Neutrophil (primary cell): Measurements from ENCODE around the gene NELFA.

Experiments
- H3K27ac ChIP-seq: fragments of 200-600 bp; sonication (generic); 2 replicates; pipeline ENCODE4 v1.5.1; 2016; ENCODE audit warnings: mild to moderate bottlenecking, moderate library complexity
- H3K27me3 ChIP-seq: fragments of 200-600 bp; sonication (generic); 2 replicates; pipeline ENCODE4 v1.6.0; 2016; ENCODE audit warnings: mild to moderate bottlenecking
- H3K36me3 ChIP-seq: fragments of 200-600 bp; sonication (generic); 2 replicates; pipeline ENCODE4 v1.5.1; 2017
- H3K4me1 ChIP-seq, 2 experiments: fragments of 200-600 bp in 1 of 2; sonication (generic) in 1 of 2; 1 replicate in 1 of 2; 2 replicates in 1 of 2; pipeline versions ENCODE4 v1.5.1 to v1.6.1; 2013 to 2016; ENCODE audit warnings: low read depth in 1 of 2, low read length in 1 of 2, mild to moderate bottlenecking in 1 of 2, moderate library complexity in 1 of 2; ENCODE audit not compliant: control insufficient read depth in 1 of 2, insufficient read depth in 1 of 2
- H3K4me3 ChIP-seq, 2 experiments: fragments of 200-600 bp in 1 of 2; sonication (generic) in 1 of 2; 1 replicate in 1 of 2; 2 replicates in 1 of 2; pipeline ENCODE4 v1.5.1; 2013 to 2016; ENCODE audit warnings: low read depth in 1 of 2, low read length in 1 of 2, mild to moderate bottlenecking in 1 of 2, moderate library complexity in 1 of 2
- H3K9me3 ChIP-seq: fragments of 200-600 bp; sonication (generic); 2 replicates; pipeline ENCODE4 v1.5.1; 2016
- CTCF ChIP-seq: fragments of 200-600 bp; sonication (generic); IDR thresholded peaks from 2 replicates; pipeline ENCODE4 v1.5.1; 2016; ENCODE audit warnings: antibody characterized with exemption

Gene NELFA

GRCh38 chr4:1968686-1969295 lies 40.0 kb downstream of the NELFA start:
- H3K4me1 ChIP-seq = no peaks in the 10 kb centered on the region
- no peak overlapping the region for H3K4me3 ChIP-seq
- H3K36me3 ChIP-seq = peaks cover 59% of the 10 kb centered on the region
- H3K9me3 ChIP-seq = no peaks in the 10 kb centered on the region
- TF ChIP-seq CTCF = no peak
- H3K27ac ChIP-seq = no peak overlapping the region
- no peaks in the 10 kb centered on the region for H3K27me3 ChIP-seq

- Histone ChIP-seq H3K27me3 (no peaks in the 10 kb centered on the region), H3K36me3 (peaks cover 58% of the 10 kb centered on the region), H3K9me3 (no peaks in the 10 kb centered on the region), H3K4me1 (no peaks in the 10 kb centered on the region), H3K27ac (no peak overlapping the region), H3K4me3 (no peak overlapping the region)
- no peak for TF ChIP-seq CTCF
Measured at GRCh38 chr4:1967512-1968149, 41.1 kb downstream of the NELFA start.

GRCh38 chr4:1964971-1965370 lies 43.8 kb downstream of the NELFA start:
- H3K36me3 ChIP-seq = peaks cover 64% of the 10 kb centered on the region
- no peak overlapping the region for H3K4me3 ChIP-seq
- no peaks in the 10 kb centered on the region for H3K27me3 ChIP-seq
- H3K9me3 ChIP-seq = no peaks in the 10 kb centered on the region
- H3K4me1 ChIP-seq = no peaks in the 10 kb centered on the region
- no peak overlapping the region for H3K27ac ChIP-seq
- TF ChIP-seq CTCF = no peak

- no peak overlapping the region for H3K4me3 ChIP-seq
- H3K4me1 ChIP-seq = no peaks in the 10 kb centered on the region
- H3K36me3 ChIP-seq = peaks cover 67% of the 10 kb centered on the region
- H3K27ac ChIP-seq = no peak overlapping the region
- no peaks in the 10 kb centered on the region for H3K27me3 ChIP-seq
- TF ChIP-seq CTCF = no peak
- H3K9me3 ChIP-seq = no peaks in the 10 kb centered on the region
Measured at GRCh38 chr4:1964443-1964842, 44.3 kb downstream of the NELFA start.

- no peaks in the 10 kb centered on the region for H3K4me1 ChIP-seq
- H3K4me3 ChIP-seq = no peak overlapping the region
- no peak for TF ChIP-seq CTCF
- H3K27me3 ChIP-seq = no peaks in the 10 kb centered on the region
- H3K36me3 ChIP-seq = peaks cover 69% of the 10 kb centered on the region
- no peak overlapping the region for H3K27ac ChIP-seq
- no peaks in the 10 kb centered on the region for H3K9me3 ChIP-seq
Measured at GRCh38 chr4:1962980-1963379, 45.8 kb downstream of the NELFA start.
